HuH-7 (cell line): ENCODE data around the gene ORC4.
"Not testable (repeated sequence)": the region's sequence is repeated elsewhere in the genome, so short reads cannot be mapped to it uniquely, and the experiment has no call there.

ENCODE experiments used
- DNase-seq: peaks from one replicate; pipeline ENCODE4 v3.0.0; 2011; ENCODE audit warnings: low spot score

ORC4 gene

GRCh38 chr2:148013876-148014275 lies 6.7 kb downstream of the ORC4 start:
- no peak for DNase-seq

DNA sequence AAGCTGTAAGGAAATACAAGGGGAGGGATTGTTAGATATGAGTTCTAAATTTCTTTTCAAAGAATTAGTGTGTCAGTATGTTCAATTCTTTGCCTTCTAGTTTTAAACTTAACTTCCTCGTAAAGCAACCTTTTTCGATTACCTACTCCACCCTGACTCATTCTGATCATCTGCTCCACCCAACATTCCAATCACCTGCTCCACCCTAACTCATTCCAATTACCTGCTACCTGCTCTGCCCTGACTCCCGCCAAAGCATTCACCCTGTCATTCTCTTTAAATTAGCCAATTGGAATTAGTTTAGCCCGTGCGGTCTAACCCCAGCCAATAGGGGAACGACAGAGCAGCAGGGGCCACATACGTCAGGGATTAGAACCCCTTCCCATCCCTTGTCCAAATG lies 12.1 kb downstream of the ORC4 start:
- DNase-seq = not testable (repeated sequence)

DNA sequence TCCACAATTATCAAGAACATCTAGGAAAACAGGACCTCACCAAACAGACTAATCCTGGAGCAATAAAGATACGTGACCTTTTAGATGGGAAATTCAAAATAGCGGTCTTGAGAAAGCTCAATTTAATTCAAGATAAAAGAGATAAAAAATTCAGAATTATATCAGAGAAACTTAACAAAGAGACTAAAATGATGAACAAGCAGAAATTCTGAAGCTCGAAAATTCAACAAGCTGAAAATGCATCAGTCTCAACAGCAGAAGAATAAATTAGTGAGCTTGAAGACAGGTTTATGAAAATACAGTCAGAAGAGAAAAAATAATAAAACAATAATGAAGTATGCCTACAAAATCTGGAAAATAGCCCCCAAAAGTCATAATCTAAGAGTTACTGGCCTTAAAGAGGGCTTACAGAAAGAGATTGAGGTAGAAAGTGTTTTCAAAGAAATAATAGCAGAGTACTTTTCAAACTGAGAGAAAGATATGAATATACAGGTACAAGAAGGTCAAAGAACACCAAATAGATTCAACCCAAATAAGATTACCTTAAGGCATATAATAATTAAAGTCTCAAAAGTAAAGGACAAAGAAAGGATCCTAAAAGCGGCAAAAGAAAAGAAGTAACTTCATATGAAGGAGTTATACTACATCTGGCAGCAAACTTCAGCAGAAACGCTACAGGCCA lies 13.2 kb downstream of the ORC4 start:
- no peak for DNase-seq

GRCh38 chr2:148006249-148007007 lies 14.1 kb downstream of the ORC4 start:
- DNase-seq = peak; percentile 6

DNA sequence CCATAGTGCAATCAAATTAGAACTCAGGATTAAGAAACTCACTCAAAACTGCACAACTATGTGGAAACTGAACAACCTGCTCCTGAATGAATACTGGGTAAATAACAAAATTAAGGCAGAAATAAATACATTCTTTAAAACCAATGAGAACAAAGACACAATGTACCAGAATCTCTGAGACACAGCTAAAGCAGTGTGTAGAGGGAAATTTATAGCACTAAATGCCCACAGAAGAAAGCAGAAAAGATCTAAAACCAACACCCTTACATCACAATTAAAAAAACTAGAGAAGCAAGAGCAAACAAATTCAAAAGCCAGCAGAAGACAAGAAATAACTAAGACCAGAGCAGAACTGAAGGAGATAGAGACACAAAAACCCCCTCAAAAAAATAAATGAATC lies 18.1 kb downstream of the ORC4 start:
- DNase-seq = not testable (repeated sequence)

DNA sequence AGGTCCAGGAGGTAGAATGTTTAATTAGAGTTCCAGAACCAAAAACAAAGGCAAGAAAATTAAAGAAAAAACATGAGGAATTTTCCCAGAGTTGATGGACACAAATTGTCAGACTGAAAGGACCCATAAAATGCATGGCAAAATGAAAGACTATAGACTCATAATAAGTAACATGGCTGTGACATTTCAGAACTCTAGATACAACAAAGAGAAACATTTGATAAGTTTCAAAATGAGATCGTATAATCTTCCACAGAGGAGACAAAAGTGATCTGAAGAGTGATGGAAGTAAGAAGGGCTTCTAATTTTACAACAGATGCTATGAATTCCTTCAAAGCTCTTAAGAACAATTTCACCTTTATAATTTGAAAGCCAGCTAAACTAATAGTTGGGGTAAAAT lies 20.4 kb downstream of the ORC4 start:
- no peak for DNase-seq

DNA sequence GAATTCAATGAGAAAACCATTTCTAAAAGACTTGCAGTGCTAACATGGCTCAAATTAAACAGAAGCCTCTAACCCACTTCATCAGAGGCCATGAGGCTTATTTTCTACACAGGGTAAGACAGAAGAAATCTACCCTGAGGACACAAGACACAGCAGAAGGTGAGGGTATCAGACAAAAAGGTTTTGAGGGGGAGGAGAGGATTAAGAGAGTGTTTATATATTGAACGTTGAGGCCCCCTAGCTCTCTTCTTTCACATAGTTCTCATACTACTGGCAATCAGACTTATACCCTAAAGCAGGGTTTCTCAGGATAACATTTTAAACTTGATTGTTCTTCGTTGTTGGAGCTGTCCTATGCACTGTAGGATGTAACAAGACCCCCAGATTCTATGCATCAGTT lies 21.4 kb downstream of the ORC4 start:
- DNase-seq = no peak

- no peak for DNase-seq
These were observed 22.3 kb downstream of the ORC4 start for GRCh38 chr2:147998203-147998602.

GRCh38 chr2:147996828-147997227 lies 23.7 kb downstream of the ORC4 start:
- DNase-seq = no peak

DNA sequence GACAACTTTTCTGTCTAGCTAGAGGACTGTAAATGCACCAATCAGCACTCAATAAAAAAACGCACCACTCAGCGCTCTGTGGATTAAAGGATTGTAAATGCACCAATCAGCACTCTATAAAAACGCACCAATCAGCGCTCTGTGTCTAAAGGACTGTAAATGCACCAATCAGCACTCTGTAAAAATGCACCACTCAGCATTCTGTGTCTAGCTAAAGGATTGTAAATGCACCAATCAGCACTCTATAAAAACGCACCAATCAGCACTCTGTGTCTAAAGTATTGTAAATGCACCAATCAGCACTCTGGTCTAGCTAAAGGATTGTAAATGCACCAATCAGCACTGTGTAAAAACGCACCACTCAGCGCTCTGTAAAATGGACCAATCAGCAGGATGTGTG lies 25.6 kb downstream of the ORC4 start:
- not testable (repeated sequence) for DNase-seq

DNA sequence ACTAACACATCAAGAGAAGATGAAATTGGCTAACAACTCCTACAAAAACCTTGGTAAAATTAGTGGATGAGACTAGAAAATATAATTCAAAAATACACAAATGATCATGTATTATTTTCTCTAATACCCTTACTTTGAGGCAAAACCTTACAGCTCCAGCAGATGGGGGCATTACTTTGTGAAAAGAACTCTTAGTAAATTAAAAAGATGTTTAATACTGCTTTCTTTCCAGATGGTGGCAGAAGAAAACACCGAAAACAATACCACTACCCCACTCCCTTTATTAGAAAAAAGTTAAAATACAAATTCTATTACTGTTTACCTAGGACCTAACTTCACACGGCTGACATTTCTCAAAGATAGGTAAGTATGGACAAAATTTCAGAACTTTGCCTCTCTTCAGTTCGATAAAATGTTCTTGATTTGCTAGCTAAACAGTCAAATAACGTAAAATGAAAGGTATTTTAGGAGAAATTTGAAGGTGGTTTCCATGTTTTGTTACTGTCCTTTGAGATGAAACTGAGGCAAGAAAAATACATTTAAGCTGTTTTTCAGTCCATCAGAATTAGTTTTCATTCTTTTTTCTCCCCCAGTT lies 30.6 kb downstream of the ORC4 start:
- peak; percentile 23 for DNase-seq

DNA sequence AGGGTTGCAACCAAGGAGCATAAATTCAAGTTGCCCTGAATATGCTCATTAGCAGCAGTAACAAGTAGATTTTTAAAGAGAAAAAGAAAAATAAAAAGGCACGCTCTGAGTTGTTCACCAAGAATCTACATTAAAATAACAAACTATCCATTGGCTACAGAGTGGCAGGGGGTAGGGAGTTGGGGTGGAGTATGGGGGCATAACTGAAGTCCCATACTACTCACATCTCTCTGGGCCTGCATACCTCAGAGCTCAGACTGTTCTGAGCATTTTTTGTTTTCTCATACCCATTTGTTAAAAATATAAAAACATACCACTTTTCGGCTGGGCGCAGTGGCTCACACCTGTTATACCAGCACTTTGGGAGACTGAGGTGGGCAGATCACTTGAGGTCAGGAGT lies 31.4 kb downstream of the ORC4 start:
- no peak for DNase-seq

GRCh38 chr2:147980940-147981528 lies 39.5 kb downstream of the ORC4 start:
- no peak for DNase-seq

DNA sequence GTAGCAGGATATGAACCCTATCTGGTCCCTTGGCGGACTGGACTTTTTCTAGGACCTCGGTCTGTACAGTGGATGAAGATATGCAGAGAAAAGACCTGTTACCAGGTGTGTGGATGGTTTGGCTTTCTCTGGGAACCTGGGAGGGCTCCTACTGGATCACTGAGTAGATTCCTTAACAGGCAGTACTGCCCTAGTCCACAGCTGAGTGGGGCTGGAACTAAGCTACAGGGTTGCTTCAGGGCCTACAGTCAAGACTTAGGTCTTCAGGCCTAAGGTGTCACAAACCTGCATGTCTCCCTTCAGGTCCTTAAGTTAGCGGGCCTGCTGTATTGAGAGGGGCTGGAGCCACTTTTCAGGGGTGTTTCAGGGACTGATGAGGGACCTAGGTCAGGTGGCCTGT lies 42.9 kb downstream of the ORC4 start:
- no peak for DNase-seq

DNA sequence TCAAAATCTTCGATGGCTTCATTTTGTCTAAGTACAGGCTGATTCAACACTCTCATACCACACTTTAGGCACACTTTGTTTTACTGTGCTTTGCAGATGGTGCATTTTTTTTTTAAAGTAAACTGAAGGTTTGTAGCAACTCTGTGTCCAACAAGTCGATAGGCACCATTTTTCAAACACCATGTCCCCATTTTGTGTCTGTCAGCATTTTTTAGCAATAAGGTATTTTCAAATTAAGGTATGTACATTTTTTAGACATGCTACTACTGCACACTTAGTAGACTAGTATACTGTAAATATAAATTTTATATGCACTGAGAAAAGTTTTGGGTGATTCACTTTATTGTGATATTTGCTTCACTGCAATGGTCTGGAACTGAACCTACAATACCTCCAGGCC lies 44.4 kb downstream of the ORC4 start:
- DNase-seq = no peak

GRCh38 chr2:147968571-147968970 lies 52.0 kb downstream of the ORC4 start:
- DNase-seq = no peak

DNA sequence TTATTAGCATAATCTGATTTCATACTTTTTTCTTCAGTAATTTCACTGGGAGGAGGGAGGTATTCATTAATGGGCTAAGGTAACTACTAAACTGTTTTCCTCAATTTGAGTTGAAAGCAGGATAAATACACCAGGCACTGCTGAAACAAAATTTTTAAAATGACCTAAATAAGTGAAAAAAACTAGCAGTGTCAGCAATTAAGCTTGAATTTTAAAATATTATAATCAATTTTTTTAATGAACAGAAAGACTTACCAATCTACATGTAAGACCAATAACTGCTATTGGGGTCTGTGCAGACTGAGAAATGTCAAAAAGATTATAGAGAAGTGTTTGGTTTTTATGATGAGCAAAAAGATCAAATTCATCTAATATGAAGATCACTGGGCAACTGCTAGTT lies 68.4 kb downstream of the ORC4 start:
- DNase-seq = no peak

GRCh38 chr2:147945660-147946059 lies 74.9 kb downstream of the ORC4 start:
- no peak for DNase-seq

DNA sequence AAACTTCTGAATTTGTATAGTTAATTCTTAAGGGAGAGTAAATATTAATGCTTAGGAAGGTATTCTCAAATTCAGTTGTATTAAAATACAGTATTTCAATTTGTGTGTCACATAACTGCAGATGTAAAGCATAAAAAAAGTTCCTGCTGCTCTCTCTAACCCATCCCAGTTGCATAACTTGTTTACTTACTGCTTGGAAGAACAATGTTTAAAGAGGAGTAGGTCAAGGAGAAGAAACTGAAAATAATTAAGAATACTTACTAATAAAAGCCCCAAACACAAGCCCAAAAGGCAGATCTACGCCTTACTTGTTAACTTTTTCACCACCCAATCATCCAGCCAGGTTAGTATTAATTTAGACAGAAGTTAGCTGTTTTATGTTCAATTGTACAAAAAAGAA lies 81.2 kb downstream of the ORC4 start:
- DNase-seq = no peak

GRCh38 chr2:147937744-147938349 lies 82.7 kb downstream of the ORC4 start:
- no peak for DNase-seq

DNA sequence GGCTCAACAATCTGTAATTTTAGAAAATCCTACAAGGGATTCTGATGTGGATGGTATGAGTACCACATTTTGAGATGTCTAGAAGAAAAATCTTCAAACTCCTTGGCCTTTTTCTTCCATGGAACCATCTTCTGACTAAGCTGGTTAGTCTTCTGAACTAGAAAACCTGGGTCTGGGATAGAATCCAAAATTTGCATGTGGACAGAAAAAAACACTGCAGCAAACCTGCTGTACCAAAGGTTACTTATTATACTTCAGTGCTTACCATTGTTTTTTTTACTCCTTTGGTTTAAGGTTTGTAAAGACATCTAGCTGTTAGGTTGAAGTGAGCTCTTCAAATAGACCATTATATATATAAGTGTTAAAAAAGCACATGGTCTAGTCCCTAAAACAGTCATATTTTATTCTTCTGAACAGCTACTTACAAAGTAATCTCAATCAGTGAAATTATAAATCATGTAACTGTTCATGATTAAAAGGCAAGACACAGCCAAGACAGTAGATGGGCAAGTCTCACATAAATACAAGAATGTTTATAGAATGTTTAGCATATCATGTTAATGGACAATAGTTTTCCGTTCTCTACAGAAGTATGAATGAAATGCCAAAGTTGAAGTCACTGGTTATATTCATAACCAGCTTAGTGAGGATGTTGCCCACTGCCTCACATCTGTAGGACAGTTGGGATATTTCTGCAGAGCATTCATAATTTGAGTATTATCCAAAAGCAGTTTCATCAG lies 85.5 kb downstream of the ORC4 start:
- DNase-seq = no peak

GRCh38 chr2:147933931-147934330 lies 86.6 kb downstream of the ORC4 start:
- DNase-seq = no peak
